HG03432 (cell line): ENCODE data around the gene ANAPC5.
"Not testable (repeated sequence)": the region's sequence is repeated elsewhere in the genome, so short reads cannot be mapped to it uniquely, and the experiment has no call there.

Experiments
- ATAC-seq: cut with Tn5 transposase; IDR thresholded peaks from one replicate; pipeline ENCODE4 v1.9.1; 2021; ENCODE audit warnings: mild to moderate bottlenecking, moderate library complexity; ENCODE audit not compliant: unreplicated experiment

ANAPC5 gene

DNA sequence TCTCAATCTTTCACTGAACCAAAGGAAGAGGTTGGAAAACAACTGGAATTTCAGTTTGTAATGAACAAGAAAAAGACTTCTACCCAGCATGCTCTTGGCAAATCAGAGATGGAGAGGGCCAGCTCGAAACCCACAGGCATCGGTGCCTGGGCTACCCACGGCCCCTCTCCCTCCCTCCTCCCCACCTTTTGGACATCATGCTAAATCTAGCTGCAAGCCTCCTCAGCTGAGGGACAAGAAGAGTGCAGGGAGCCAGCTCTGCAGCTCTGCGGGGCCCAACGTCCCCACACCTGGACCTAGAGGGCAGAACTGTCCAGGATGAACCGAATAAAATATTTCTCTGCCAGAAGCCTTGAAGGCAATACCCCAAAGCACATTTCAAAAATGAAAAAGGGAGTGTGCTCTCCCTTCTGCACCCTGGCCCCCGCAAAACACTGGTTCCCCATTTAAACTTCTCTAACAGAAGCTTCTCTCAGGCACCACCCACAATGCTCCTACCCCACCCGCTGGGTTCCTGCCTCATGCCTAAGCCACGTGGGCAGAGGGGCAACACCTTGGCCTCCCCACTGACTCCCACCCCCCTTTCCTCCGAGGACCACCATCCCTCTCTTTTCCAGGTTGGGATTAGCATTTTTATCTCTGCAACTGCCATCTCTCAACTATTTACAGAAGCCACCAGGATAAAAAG is 63.9 kb downstream of the ANAPC5 start:
- no peak for ATAC-seq

DNA sequence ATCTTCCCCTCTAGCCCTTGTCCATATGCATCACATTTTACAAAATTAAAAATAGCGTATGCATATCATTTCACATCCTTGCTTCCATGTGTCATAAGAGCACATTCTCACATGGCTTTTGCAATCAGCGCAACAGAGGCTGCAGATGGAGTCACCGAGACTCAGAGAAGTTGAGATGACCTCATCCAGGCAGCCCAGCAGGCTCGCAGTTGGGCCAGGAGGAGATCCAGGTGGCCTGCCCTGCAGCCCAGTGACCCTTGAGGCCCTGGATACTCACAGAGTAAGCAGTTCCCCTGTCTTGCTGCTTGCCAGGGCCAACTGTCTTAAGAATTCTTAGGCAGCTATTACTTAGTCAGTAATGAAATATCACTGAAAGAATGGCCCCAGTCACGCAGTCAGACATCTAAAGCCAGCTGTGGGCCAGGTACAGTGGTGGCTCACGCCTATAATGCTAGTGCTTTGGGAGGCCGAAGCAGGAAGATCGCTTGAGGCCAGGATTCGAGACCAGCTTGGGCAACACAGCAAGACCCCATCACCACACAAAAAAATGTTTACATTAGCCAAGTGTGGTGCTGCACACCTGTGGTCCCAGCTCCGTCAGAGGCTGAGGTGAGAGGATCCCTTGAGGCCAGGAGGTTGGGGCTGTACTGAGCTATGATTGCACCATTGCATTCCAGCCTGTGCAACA is 64.8 kb downstream of the ANAPC5 start:
- no peak for ATAC-seq

DNA sequence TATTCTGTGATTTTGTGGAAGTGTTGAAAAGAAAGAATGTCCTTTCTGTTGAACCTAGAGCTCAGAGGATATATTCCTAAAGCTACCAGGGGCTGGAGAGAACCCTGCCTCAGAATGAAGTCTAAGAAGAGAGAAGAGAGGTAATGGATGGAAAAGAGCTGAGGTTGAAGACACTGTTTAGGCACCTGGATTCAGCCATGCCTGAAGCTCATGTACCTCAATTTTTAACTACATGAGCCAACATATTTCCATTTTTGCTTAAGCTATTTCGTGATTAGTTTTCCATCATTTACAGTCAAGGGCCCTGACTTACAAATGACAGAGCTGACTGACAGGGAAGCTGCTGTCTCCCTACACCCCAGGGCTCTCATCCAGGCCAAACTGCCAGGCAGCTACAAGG is 66.4 kb downstream of the ANAPC5 start:
- ATAC-seq: no peak

DNA sequence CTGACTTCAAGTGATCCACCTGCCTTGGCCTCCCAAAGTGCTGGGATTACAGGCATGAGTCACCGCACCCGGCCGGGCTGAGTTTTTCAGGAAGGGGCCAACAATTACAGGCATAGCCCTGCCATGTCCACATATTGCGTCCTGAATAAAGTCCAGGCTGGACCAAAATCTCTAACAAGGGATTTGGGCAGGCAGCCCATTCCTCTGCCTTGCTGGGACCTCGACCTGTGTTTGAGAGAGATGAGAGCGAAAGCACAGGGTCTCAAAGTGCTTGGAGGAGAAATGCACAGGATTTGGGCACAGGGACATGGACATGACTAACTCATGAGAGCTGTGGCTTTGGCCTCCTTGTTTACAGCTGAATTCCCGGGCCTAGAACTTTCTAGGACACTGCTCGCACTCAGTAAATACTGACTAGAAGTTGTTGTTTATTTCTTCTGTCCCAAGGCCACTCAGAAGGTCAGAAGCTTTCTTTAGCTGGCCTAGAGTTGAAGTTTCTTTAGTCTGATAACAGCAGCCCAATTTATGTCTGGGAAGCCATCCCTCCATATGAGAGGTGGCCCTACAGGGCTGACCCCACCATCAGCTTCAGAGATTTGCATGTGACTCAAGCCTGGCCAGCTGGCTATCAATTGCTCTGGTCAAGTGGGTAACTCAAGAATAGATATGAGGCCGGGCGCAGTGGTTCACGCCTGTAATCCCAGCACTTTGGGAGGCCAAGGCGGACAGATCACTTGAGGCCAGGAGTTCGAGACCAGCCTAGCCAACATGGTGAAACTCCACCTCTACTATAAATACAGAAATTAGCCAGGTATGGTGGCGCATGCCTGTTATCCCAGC is 67.4 kb downstream of the ANAPC5 start:
- ATAC-seq: no peak

DNA sequence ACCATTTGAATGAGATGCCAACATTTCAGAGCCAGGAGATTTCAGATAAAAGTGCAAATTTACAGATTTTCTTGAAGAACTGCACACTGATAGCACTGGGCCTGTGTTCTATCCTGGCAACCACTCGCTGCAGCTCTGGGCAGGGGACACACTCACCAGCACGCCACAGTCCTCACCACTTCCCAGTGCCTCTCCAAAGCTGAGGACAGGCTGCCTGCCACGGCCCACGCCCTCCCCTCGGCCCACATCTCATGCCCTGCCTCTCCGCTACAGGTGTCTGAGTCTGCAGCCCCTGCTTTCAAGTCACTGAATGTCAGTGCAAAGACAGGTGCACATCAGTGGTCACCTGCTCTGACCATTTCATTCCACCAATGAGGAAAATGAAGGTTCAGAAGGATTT is 68.4 kb downstream of the ANAPC5 start:
- no peak for ATAC-seq

DNA sequence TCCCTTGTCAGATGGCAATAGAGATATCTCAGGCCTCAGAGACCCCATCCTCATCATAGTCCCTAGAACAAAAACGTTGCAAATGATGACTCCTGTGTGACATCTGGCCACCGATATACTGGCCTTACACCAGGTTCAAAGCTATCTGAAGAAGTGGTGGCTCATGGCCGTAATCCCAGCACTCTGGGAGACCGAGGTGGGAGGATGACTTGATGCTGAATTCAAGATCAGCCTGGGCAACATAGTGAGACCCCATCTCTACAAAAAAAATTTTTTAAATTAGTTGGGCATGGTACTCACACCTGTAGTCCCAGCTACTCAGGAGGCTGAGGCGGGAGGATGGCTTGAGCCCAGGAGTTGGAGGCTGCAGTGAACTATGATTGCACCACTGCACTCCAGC is 68.8 kb downstream of the ANAPC5 start:
- no peak for ATAC-seq

DNA sequence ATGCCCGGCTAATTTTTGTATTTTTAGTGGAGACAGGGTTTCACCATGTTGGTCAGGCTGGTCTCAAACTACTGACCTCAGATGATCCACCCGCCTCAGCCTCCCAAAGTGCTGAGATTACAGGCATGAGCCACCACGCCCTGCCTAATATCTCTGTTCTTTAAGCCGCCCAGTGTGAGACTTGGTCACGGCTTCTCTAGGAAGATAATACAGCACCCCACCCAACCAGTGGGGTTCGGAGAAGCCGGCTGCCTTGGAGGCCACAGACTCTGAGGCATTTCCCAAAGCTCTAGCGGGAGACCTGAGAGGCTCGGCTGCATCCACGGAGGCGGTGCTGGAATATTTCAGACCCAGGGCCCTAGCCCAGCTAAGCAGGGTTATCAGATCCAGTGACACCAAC is 69.3 kb downstream of the ANAPC5 start:
- not testable (repeated sequence) for ATAC-seq

DNA sequence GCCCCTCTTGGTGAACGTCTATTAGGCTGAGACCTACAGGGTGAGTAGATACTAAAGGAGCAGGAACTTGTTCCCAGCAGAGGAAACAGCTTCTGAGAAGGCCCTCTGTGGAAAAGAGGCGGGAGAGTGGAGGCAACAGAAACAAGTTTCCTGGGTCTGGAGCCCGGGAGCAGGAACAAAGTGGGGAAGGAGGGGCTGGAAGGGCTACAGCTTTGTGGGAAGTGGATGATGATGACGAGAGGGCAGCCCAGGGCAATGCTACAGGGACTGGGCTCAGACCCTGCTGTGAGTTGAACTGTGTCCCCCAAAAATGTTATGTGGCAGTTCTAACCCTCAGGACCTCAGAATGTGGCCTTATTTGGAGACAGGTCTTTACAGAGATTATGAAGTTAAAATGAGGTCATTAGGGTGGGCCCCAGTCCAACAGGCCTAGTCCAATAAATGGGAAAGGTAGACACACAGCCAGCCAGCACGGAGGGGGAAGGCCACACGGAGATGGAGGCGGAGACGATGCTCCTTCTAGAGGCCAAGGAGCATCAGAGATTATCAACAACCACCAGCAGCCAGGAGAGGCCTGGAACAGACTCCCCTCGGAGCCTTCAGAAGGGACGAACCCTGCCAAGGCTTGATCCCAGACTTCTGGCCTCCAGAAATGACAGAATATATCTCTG is 70.0 kb downstream of the ANAPC5 start:
- ATAC-seq: no peak

DNA sequence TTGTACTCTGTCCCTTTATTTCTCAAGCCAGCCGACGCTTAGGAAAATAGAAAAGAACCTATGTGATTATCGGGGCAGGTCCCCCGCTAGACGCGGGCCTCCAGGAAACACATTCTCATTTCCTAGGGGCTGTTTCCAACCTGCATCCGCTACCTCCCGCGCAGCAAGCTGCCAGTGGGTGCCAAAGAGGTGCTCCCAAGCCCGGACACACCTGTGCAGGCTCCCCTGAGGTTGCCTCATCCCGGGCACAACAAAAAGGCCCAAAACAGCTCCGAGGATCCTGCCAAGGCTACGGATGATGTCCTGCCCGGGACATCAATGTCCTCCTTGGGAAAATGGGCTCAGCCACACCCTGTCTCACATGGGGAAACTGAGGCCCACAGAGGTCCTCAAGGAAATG is 71.1 kb downstream of the ANAPC5 start:
- not testable (repeated sequence) for ATAC-seq

DNA sequence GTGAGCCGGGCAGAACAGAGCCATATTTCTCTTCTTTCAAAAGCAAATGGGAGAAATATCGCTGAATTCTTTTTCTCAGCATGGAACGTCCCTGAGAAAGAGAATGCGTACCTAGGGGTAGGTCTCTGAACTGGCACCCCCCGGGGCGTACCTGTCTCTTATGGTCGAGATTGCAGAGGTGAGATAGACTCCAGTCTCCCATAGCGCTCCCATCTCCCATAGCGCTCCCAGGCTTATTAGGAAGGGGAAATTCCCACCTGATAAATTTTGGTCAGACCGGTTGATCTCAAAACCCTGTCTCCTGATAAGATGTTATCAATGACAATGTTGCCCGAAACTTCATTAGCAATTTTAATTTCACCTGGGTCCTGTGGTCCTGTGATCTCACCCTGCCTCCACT is 71.7 kb downstream of the ANAPC5 start:
- not testable (repeated sequence) for ATAC-seq

DNA sequence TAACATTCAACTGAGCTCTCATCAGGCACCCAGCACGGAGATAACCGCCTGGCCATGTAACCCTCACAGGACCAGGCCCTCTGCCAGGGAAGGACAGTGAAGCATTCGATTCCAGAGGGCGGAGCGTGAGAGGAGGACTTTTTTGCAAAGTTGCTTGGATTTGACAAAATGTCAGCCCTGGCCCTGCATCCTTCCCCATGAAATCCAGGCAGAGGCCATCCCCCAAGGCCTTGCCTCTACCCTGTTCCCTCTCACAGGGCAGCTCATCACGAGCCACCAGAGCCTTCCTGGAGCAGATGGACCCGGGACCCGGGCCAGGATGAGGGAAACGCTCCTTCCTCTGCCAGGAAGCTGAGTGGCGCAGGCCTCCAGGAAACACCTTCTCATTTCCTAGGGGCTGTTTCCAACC is 72.7 kb downstream of the ANAPC5 start:
- no peak for ATAC-seq

DNA sequence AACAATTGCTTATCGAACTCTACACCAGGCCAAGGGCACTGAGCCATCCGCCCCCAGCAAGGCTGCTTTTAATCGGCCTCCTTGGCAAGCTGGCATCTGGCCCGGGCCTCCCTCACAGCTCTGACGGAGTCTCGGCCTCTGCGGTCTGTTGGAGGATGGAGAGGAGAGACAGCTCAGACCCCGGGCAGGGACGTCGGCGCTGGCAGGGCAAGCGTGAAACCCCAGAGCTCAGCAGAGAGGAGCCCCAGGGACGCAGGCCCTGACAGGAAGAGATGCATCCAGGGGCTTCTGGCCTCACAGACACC is 73.2 kb downstream of the ANAPC5 start:
- ATAC-seq: no peak

DNA sequence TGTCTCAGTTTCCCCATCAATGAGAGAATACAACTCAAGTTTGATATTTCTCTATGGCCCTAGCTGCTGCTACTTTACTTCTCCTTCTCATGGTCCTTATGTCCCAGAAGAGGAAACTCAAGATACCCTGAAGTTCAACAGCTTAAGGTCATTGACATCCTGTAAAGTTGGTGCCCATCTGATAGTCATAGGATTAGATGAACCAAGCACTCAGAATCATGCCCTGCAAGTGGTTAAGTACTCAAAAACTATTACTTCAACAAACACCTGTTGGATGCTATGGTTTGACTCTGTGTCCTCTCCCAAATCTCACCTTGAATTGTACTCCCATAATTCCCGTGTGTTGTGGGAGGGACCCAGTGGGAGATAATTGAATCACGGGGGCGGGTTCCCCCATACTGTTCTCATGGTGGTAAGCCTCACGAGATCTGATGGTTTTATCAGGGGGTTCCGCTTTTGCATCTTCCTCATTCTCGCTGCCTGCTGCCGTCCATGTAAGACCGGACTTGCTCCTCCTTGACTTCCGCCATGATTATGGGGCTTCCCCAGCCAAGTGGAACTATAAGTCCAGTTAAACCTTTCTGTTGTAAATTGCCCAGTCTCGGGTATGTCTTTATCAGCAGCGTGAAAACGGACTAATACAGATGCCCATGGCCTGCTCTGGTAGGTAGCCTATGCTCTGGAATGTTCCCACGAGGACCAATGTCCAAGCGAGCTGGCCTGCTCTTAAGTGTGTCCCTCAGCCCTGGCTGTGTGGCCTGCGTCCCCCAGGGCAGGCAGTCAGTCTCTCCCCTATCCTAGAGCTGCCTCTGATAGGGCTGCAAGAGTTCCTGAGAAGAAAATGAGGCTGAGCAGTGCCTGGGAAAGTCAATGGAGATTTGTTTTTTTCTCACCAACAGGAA is 73.8 kb downstream of the ANAPC5 start:
- ATAC-seq: no peak

DNA sequence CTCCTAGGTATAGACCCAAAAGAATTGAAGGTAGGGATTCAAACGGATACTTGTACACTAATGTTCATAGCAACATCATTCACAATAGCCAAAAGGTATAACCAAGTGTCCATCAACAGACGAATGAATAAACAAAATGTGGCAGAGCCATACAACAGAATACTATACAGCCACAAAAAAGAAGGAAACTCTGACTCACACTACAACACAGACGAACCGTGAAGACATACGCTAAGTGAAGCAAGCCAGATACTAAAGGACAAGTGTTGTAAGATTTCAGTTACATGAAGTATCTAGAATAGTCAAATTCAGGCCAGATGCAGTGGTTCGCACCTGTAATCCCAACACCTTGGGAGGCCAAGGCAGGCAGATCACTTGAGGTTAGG is 74.8 kb downstream of the ANAPC5 start:
- ATAC-seq: no peak

DNA sequence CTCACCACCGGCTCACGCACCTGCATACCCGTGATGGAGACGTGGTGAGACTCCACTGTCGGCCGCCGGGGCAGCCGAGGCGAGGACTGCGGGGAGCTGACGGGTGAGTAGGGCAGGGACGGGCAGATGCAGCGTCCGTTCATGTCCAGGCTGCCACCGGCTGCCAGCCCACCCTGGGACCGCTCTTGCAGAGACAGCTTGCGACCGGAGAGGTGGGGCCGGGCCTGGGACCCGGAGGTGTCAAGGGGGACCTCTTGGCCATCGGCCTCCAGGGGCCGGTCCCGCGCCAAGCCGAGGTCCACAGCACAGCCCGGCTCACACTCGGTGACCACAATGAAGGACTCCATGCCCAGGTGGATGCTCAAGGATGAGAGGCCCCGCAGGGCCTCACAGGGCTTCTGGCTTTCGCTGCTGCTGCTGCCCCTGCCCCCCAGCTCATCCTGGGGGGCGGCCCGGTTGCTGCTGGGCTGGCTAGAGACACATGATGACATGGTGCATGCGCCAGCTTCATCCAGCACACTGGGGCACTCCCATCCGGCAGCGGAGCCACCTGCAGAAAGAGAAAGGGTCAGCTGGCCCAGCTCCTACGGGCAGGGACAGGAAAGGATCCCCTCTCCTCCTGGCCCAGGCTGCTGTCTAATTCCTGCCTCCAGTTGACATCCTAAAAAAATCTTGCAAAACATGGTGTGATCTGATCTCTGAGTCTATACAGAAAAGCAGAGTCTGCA is 78.0 kb downstream of the ANAPC5 start:
- ATAC-seq: no peak

DNA sequence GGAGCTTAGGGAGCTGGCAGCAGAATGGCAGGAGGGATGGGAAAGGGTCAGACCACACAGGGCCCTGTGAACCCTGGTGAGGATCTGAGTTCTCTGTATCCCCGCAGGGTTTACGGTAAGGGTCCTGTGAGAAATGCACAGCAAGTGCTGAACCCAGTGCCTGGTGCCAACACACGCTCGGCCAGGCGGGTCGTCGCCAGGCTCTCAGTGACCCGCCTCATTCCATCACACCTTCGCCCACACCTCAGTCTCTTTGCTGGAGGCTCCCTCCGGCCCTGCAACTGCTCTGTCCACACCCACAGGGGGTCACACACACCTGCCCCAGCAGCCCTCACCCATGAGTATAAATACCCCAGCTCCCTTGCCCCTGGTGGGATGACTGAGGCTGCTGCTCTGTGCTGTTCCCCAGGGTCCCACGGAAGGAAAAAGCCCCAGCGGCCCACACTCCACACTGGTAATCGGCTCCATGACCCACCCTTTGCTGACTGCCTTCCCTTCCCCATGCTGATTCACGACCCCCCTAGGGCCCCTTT is 78.8 kb downstream of the ANAPC5 start:
- no peak for ATAC-seq

DNA sequence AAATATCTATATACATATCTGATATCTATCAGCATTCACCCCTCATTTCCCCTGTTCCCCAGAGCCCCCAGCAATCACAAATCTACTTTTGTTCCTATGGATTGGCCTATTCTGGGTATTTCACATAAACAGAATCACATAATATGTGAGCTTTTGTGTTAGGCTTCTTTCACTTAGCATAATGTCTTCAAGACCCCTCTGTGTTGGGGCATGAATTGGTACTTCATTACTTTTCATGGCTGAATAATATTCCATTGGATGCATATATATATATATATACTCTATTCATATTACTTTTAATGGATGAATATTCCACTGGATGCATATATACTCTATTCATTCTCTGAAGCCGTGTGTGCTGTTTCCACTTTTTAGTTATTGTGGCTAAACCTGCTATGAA is 84.4 kb downstream of the ANAPC5 start:
- ATAC-seq: no peak

DNA sequence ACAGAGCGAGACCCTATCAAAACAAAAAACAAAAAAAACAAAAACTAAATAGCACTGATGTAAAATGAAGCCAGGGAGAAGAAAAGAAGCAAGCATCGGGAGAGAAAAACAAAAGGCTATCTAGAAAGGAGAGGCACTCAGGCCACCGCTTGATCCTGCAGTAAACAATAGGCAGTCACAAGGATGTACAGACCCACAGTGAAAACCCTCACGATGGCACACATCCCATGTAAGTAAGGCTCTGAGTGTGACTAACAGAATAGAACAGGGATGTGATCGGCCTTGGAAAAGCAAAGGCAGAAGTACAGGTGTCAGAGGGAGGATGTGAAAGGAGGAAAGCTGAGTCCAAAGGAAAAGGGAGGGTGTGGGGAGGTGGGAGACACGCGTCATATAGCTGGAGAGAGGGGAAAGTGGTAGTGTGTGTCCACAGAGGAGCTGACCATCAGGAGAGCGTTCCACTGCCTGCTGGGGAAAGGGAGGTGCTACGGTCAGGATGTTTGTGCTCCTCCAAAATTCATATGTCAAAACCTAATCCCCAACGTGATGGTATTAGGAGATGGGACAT is 87.2 kb downstream of the ANAPC5 start:
- ATAC-seq: no peak

DNA sequence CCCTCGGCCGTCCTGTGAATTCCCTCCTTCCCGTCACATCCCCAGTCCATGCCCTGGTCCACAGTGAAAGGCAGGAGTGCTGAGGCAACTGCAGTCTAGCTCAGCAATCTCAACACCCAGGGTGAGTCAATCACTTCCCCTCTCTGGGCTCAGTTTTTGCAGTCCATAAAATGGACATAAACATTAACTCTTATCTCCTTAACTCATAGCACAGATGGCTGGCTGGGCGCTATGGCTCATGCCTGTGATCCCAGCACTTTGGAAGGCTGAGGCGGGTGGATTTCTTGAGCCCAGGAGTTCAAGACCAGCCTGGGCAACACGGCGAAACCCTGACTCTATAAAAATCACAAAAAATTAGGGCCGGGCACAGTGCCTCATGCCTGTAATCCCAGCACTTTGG is 88.1 kb downstream of the ANAPC5 start:
- no peak for ATAC-seq
